ENCODE results near the gene TOR4A.

The TOR4A gene

GRCh38 chr9:137330689-137331088 is 53.2 kb downstream of the TOR4A start:
- no peak for TF ChIP-seq POLR2AphosphoS5 (IDR thresholded peaks at IDR 0.05; ENCODE audit: low read depth, low read length)
- TF ChIP-seq SIN3A (IDR thresholded peaks at IDR 0.05; ENCODE audit: borderline replicate concordance, insufficient read depth, low read length), result no peak
- TF ChIP-seq FOXP2 (optimal IDR thresholded peaks at IDR 0.05; ENCODE audit: borderline replicate concordance, extremely low read depth, extremely low read length, insufficient read depth), result no peak
- TF ChIP-seq REST (IDR thresholded peaks at IDR 0.05; ENCODE audit: insufficient read depth in 1 of 2, low read depth in 2 of 2, low read length in 2 of 2), result no peak
- TF ChIP-seq TAF1 (IDR thresholded peaks at IDR 0.05; ENCODE audit: borderline replicate concordance, insufficient read depth, low read length), result no peak

- TF ChIP-seq TAF1 (IDR thresholded peaks at IDR 0.05; ENCODE audit: borderline replicate concordance, insufficient read depth, low read length) (no peak), FOXP2 (optimal IDR thresholded peaks at IDR 0.05; ENCODE audit: borderline replicate concordance, extremely low read depth, extremely low read length, insufficient read depth) (no peak), REST (IDR thresholded peaks at IDR 0.05; ENCODE audit: insufficient read depth in 1 of 2, low read depth in 2 of 2, low read length in 2 of 2) (no peak), POLR2AphosphoS5 (IDR thresholded peaks at IDR 0.05; ENCODE audit: low read depth, low read length) (no peak)
Observed at GRCh38 chr9:137331929-137332328, 54.4 kb downstream of the TOR4A start.

Measured in PFSK-1 (cell line).